ENCODE data around the gene CCDC85B. TPM values are rescaled to one million over a fixed set of nuclear protein-coding genes. Genes with fewer than 3 reads are reported as not detected.

The CCDC85B gene
- total and polyA plus RNA-seq, 4 donors = 4.3 to 12.6 (median 6.9) TPM

GRCh38 chr11:65906602-65907001 lies 16.1 kb downstream of the CCDC85B start:
- H3K27me3 ChIP-seq (ENCODE audit: control insufficient read depth in 4 of 4, insufficient read depth in 4 of 4, low read length in 3 of 4) = no peaks in the 10 kb centered on the region
- no peak for DNase-seq (ENCODE audit: low spot score)
- no peaks in the 10 kb centered on the region for H3K9me3 ChIP-seq (ENCODE audit: control insufficient read depth in 4 of 4, low read length in 3 of 4)
- WGBS = 81% methylated on average over 5 of the region's 5 CpGs
- peaks cover 0 to 3% (median 0%) of the 10 kb centered on the region in 4 donors for H3K4me1 ChIP-seq (ENCODE audit: control insufficient read depth in 4 of 4, insufficient read depth in 4 of 4, low read length in 3 of 4)
- H3K36me3 ChIP-seq (ENCODE audit: control insufficient read depth in 4 of 4, insufficient read depth in 3 of 4, low read depth in 1 of 4, low read length in 3 of 4) = no peaks in the 10 kb centered on the region
- H3K27ac ChIP-seq (ENCODE audit: low read depth in 1 of 2, low read length in 2 of 2) = no peak overlapping the region
- TF ChIP-seq FOXA2 (IDR thresholded peaks at IDR 0.05) = no peak
- no peak for TF ChIP-seq SP1 (IDR thresholded peaks at IDR 0.05)
- no peak for TF ChIP-seq HNF4A (conservative IDR thresholded peaks at IDR 0.05)
- TF ChIP-seq EGR1 (IDR thresholded peaks at IDR 0.05; ENCODE audit: low read depth in 2 of 2) = no peak
- TF ChIP-seq CTCF (IDR thresholded peaks at IDR 0.05; ENCODE audit: low read depth, low read length, missing input control) = no peak
- no peak for TF ChIP-seq FOXA1 (IDR thresholded peaks at IDR 0.05)
- TF ChIP-seq REST (IDR thresholded peaks at IDR 0.05) = no peak
- no peak for TF ChIP-seq TAF1 (conservative IDR thresholded peaks at IDR 0.05)
- TF ChIP-seq YY1 (IDR thresholded peaks at IDR 0.05) = no peak
- TF ChIP-seq ATF3 (IDR thresholded peaks at IDR 0.05) = no peak
- TF ChIP-seq GABPA (IDR thresholded peaks at IDR 0.05 in 1 of 2, conservative IDR thresholded peaks at IDR 0.05 in 1 of 2) = no peak
- H3K4me3 ChIP-seq (ENCODE audit: low read depth in 1 of 3, low read length in 3 of 3) = no peak overlapping the region
- H3K9ac ChIP-seq (ENCODE audit: low read depth in 1 of 2, low read length in 2 of 2) = no peak overlapping the region

- no peak overlapping the region for H3K4me3 ChIP-seq (ENCODE audit: low read depth in 1 of 3, low read length in 3 of 3)
- peaks cover 0 to 4% (median 1%) of the 10 kb centered on the region in 4 donors for H3K4me1 ChIP-seq (ENCODE audit: control insufficient read depth in 4 of 4, insufficient read depth in 4 of 4, low read length in 3 of 4)
- 79% methylated on average over 6 of the region's 6 CpGs for WGBS
- no peaks in the 10 kb centered on the region for H3K27me3 ChIP-seq (ENCODE audit: control insufficient read depth in 4 of 4, insufficient read depth in 4 of 4, low read length in 3 of 4)
- no peak overlapping the region for H3K9ac ChIP-seq (ENCODE audit: low read depth in 1 of 2, low read length in 2 of 2)
- H3K27ac ChIP-seq (ENCODE audit: low read depth in 1 of 2, low read length in 2 of 2) = no peak overlapping the region
- H3K9me3 ChIP-seq (ENCODE audit: control insufficient read depth in 4 of 4, low read length in 3 of 4) = no peaks in the 10 kb centered on the region
- H3K36me3 ChIP-seq (ENCODE audit: control insufficient read depth in 4 of 4, insufficient read depth in 3 of 4, low read depth in 1 of 4, low read length in 3 of 4) = no peaks in the 10 kb centered on the region
- no peak for DNase-seq (ENCODE audit: low spot score)
- TF ChIP-seq HNF4A (conservative IDR thresholded peaks at IDR 0.05) (no peak), FOXA2 (IDR thresholded peaks at IDR 0.05) (no peak), HNF4G (IDR thresholded peaks at IDR 0.05) (no peak), JUND (IDR thresholded peaks at IDR 0.05) (no peak), FOXA1 (IDR thresholded peaks at IDR 0.05) (no peak), GABPA (IDR thresholded peaks at IDR 0.05 in 1 of 2, conservative IDR thresholded peaks at IDR 0.05 in 1 of 2) (no peak), ZBTB33 (IDR thresholded peaks at IDR 0.05) (no peak), SP1 (IDR thresholded peaks at IDR 0.05) (no peak), NR2F2 (IDR thresholded peaks at IDR 0.05) (no peak)
These were observed 17.4 kb downstream of the CCDC85B start for GRCh38 chr11:65907878-65908277.
